ENCODE measurements around the gene DLG2. TPM values are rescaled to one million over a fixed set of nuclear protein-coding genes. Genes with fewer than 3 reads are reported as not detected.

Gene DLG2
- total RNA-seq, 1 donor from 2014 or later: 6.7 TPM

DNA sequence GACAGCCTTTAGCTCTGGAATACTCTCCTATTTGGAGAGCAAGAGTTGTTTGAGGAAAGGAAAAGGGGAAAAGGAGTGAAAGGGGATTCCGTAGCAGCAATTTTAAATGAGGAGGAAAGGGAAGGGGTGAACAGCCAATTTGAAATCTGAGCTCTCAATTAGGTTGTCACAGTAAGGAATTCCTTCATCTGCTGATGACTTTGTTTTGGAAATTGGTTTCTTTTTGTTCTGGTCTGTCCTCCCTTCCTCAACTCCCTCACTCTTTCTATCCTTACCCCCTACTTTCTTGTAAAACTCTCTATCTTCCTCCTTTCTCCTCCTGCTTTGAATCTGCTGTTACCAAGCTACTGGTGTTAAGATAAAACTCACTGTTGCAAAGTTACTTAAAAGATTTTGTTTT, 1155.6 kb downstream of the DLG2 start:
- H3K27me3 Mint-ChIP-seq (ENCODE audit: low read depth): peaks cover 19% of the 10 kb centered on the region
- H3K9me3 Mint-ChIP-seq: no peaks in the 10 kb centered on the region
- no peak for DNase-seq (ENCODE audit: low spot score in 2 of 2, unreplicated experiment in 2 of 2)
- H3K4me3 Mint-ChIP-seq: no peak overlapping the region
- H3K36me3 Mint-ChIP-seq: no peaks in the 10 kb centered on the region
- H3K27ac Mint-ChIP-seq: no peak overlapping the region
- peaks cover 4% of the 10 kb centered on the region for H3K4me1 Mint-ChIP-seq
- TF ChIP-seq CTCF (IDR thresholded peaks at IDR 0.05; ENCODE audit: unreplicated experiment): no peak

- Mint-ChIP-seq H3K36me3 (no peaks in the 10 kb centered on the region), H3K9me3 (no peaks in the 10 kb centered on the region), H3K4me3 (no peak overlapping the region), H3K27me3 (ENCODE audit: low read depth) (peaks cover 17% of the 10 kb centered on the region), H3K27ac (no peak overlapping the region), H3K4me1 (peaks cover 5% of the 10 kb centered on the region)
- no peak for DNase-seq (ENCODE audit: low spot score in 2 of 2, unreplicated experiment in 2 of 2)
- TF ChIP-seq CTCF (IDR thresholded peaks at IDR 0.05; ENCODE audit: unreplicated experiment): no peak
These were observed 1158.9 kb downstream of the DLG2 start for GRCh38 chr11:84468235-84468634.

DNA sequence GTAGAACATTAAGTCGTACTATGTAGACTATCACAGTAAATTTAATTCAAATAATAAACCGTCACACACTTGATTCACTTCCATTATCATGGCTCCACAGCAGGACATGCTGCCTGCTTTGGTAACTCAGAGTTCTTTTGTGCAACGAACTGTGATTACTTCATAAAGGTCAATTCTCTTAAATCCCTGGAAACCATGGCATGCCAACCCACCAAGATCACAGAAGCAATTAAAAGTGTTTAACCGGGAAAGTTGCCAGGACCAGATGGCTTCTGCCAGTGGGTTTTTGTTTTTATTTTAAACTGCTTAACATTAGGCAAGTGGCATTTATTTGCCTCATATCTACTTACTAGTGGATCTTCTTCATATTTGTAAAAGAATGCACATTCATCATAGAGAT, 1162.1 kb downstream of the DLG2 start:
- H3K4me1 Mint-ChIP-seq: peaks cover 5% of the 10 kb centered on the region
- peaks cover 7% of the 10 kb centered on the region for H3K27me3 Mint-ChIP-seq (ENCODE audit: low read depth)
- no peaks in the 10 kb centered on the region for H3K36me3 Mint-ChIP-seq
- no peak overlapping the region for H3K4me3 Mint-ChIP-seq
- TF ChIP-seq CTCF (IDR thresholded peaks at IDR 0.05; ENCODE audit: unreplicated experiment): no peak
- no peak overlapping the region for H3K27ac Mint-ChIP-seq
- no peak for DNase-seq (ENCODE audit: low spot score in 2 of 2, unreplicated experiment in 2 of 2)
- H3K9me3 Mint-ChIP-seq: no peaks in the 10 kb centered on the region

GRCh38 chr11:84455691-84456090, 1171.5 kb downstream of the DLG2 start:
- no peak overlapping the region for H3K4me3 Mint-ChIP-seq
- no peak for DNase-seq (ENCODE audit: low spot score in 2 of 2, unreplicated experiment in 2 of 2)
- no peaks in the 10 kb centered on the region for H3K4me1 Mint-ChIP-seq
- no peaks in the 10 kb centered on the region for H3K9me3 Mint-ChIP-seq
- H3K27ac Mint-ChIP-seq: no peak overlapping the region
- peaks cover 7% of the 10 kb centered on the region for H3K27me3 Mint-ChIP-seq (ENCODE audit: low read depth)
- H3K36me3 Mint-ChIP-seq: no peaks in the 10 kb centered on the region
- no peak for TF ChIP-seq CTCF (IDR thresholded peaks at IDR 0.05; ENCODE audit: unreplicated experiment)

DNA sequence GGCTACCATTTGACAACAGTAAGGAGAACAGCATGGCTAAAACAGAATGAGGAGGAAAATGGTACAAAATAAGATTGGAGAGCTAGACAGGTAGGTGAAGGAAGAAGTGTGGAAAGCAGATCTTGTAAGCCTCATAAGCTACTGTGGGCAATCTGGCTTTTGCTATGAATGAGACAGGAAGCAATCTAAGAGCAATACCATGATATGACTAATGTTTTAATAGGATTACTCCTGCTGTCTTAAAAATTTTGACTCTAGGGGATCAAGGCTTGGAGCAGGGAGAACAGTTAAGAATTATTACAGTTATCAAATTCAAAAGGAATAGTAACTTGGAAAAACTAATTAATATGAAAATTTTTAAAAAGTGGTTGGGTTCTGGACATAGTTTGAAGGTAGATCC, 1174.9 kb downstream of the DLG2 start:
- Mint-ChIP-seq H3K27ac (no peak overlapping the region), H3K4me1 (no peaks in the 10 kb centered on the region), H3K9me3 (no peaks in the 10 kb centered on the region), H3K27me3 (ENCODE audit: low read depth) (peaks cover 12% of the 10 kb centered on the region), H3K36me3 (no peaks in the 10 kb centered on the region), H3K4me3 (no peak overlapping the region)
- no peak for TF ChIP-seq CTCF (IDR thresholded peaks at IDR 0.05; ENCODE audit: unreplicated experiment)
- no peak for DNase-seq (ENCODE audit: low spot score in 2 of 2, unreplicated experiment in 2 of 2)

GRCh38 chr11:84438565-84438964, 1188.6 kb downstream of the DLG2 start:
- Mint-ChIP-seq H3K4me3 (no peak overlapping the region), H3K36me3 (no peaks in the 10 kb centered on the region), H3K27ac (no peak overlapping the region), H3K9me3 (no peaks in the 10 kb centered on the region), H3K27me3 (ENCODE audit: low read depth) (peaks cover 38% of the 10 kb centered on the region), H3K4me1 (peaks cover 7% of the 10 kb centered on the region)
- no peak for DNase-seq (ENCODE audit: low spot score in 2 of 2, unreplicated experiment in 2 of 2)
- no peak for TF ChIP-seq CTCF (IDR thresholded peaks at IDR 0.05; ENCODE audit: unreplicated experiment)

Measured in mesothelial cell of epicardium (in vitro differentiated cells).